Measurements from ENCODE around the gene CHMP4A.
A peak's percentile ranks its signal among the peaks of the same experiment; 100 is the strongest.

The CHMP4A gene

GRCh38 chr14:24167469-24168114 lies 45.7 kb downstream of the CHMP4A start:
- FAIRE-seq, result no peak
- peak; percentile 86 for TF ChIP-seq POLR2AphosphoS5 (IDR thresholded peaks at IDR 0.05; ENCODE audit: low read depth, low read length)
- TF ChIP-seq POLR2A (IDR thresholded peaks at IDR 0.05; ENCODE audit: low read depth, low read length), result peak; percentile 77
- TF ChIP-seq TAF1 (IDR thresholded peaks at IDR 0.05; ENCODE audit: borderline replicate concordance, low read depth, low read length), result no peak
- no peak for DNase-seq (ENCODE audit: insufficient read length)

- TF ChIP-seq TAF1 (IDR thresholded peaks at IDR 0.05; ENCODE audit: borderline replicate concordance, low read depth, low read length) (no peak), POLR2A (IDR thresholded peaks at IDR 0.05; ENCODE audit: low read depth, low read length) (no peak; the same call in 1 of the 2 replicates), POLR2AphosphoS5 (IDR thresholded peaks at IDR 0.05; ENCODE audit: low read depth, low read length) (no peak; the same call in 1 of the 2 replicates)
- FAIRE-seq (no peak), DNase-seq (ENCODE audit: insufficient read length) (no peak)
Observed at GRCh38 chr14:24165785-24166184, 47.5 kb downstream of the CHMP4A start.

DNA sequence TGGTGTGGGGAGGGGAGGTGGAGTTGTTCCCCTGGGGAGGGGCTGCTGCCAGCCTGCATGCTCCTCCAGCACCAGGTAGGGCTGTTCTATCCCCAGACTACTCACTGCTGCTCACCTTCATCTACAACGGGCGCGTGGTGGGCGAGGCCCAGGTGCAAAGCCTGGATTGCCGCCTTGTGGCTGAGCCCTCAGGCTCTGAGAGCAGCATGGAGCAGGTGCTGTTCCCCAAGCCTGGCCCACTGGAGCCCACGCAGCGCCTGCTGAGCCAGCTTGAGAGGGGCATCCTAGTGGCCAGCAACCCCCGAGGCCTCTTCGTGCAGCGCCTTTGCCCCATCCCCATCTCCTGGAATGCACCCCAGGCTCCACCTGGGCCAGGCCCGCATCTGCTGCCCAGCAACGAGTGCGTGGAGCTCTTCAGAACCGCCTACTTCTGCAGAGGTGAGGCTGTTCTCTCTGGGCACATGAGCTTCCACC lies 48.7 kb downstream of the CHMP4A start:
- no peak for FAIRE-seq
- no peak for DNase-seq (ENCODE audit: insufficient read length)
- TF ChIP-seq TAF1 (IDR thresholded peaks at IDR 0.05; ENCODE audit: borderline replicate concordance, low read depth, low read length) (no peak), POLR2AphosphoS5 (IDR thresholded peaks at IDR 0.05; ENCODE audit: low read depth, low read length) (0 out of 2 replicates have a peak, but pooled peaks have one; percentile 19)

- no peak for FAIRE-seq
- TF ChIP-seq TAF1 (IDR thresholded peaks at IDR 0.05; ENCODE audit: borderline replicate concordance, low read depth, low read length) (no peak), POLR2AphosphoS5 (IDR thresholded peaks at IDR 0.05; ENCODE audit: low read depth, low read length) (no peak), POLR2A (IDR thresholded peaks at IDR 0.05; ENCODE audit: low read depth, low read length) (no peak)
- DNase-seq (ENCODE audit: insufficient read length), result no peak
Observed at GRCh38 chr14:24162093-24162492, 51.2 kb downstream of the CHMP4A start.

DNA sequence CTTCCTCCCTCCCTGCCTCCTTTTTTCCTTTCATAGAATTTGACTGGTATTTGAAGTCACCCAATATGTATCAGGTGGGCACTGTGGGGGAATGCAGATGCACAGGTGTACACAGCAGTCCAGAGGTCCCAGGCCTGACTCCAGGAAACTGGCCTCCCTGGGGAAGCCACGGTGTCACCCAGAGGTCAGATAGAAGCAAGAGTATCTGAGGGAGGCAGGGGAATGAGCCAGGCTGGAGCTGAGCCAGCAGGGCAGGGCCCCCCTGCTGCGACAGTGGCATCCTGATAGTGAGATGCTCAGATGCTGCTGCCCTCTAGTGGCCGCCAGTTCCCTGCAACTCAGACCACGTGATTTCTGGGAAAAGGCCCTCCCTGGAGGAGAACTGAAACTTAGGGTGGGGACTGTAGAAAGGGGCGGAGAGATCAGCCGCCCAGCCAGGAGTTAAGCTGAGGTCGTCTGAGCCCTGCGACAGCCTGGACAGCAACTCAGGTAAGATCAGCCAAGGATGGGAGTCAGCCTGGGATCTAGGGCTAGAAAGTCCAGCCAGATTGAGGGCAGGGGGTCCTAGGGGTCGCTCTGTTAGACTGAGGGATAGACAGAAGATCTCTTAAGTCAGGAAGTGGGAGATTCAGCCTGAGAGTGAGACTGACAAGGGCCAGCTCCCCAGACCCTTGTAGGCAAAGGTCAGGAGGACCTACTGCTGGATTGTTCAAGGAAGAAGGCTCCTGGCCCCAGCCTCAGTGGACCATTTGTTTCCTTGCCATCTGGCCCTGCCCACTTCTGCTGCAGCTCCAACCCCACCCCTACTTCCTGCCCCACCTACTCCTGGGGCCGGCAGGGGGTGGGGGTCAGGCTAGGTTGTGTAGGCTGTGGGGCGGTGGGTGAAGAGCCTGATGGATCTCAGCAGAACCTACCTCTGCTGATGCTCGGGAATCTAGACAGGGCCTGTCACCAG lies 52.2 kb downstream of the CHMP4A start, which contains the start of gene IRF9:
Gene IRF9 (plus strand): TSS at position 416 of the 955 bp plus-strand sequence. CDS start 880 bp downstream, outside the sequence.
- peak; percentile 61 for TF ChIP-seq TAF1 (IDR thresholded peaks at IDR 0.05; ENCODE audit: borderline replicate concordance, low read depth, low read length)
- peak; percentile 99 for TF ChIP-seq POLR2AphosphoS5 (IDR thresholded peaks at IDR 0.05; ENCODE audit: low read depth, low read length)
- TF ChIP-seq POLR2A (IDR thresholded peaks at IDR 0.05; ENCODE audit: low read depth, low read length), result peak; percentile 99
- peak; percentile 94 for DNase-seq (ENCODE audit: insufficient read length)
- FAIRE-seq, result peak; percentile 97

GRCh38 chr14:24160499-24160849 lies 52.8 kb downstream of the CHMP4A start:
- FAIRE-seq, result no peak
- TF ChIP-seq TAF1 (IDR thresholded peaks at IDR 0.05; ENCODE audit: borderline replicate concordance, low read depth, low read length) (no peak), POLR2AphosphoS5 (IDR thresholded peaks at IDR 0.05; ENCODE audit: low read depth, low read length) (no peak), POLR2A (IDR thresholded peaks at IDR 0.05; ENCODE audit: low read depth, low read length) (no peak)

GRCh38 chr14:24159777-24160498 lies 53.4 kb downstream of the CHMP4A start:
- FAIRE-seq, result no peak
- no peak for DNase-seq (ENCODE audit: insufficient read length)
- no peak for TF ChIP-seq TAF1 (IDR thresholded peaks at IDR 0.05; ENCODE audit: borderline replicate concordance, low read depth, low read length)
- TF ChIP-seq POLR2A (IDR thresholded peaks at IDR 0.05; ENCODE audit: low read depth, low read length), result no peak
- no peak for TF ChIP-seq POLR2AphosphoS5 (IDR thresholded peaks at IDR 0.05; ENCODE audit: low read depth, low read length)

More at GRCh38 chr14:24160499-24160849, 52.8 kb downstream of the CHMP4A start:
- no peak for DNase-seq (ENCODE audit: insufficient read length)

Data from GM12892 (cell line).